ENCODE results near the gene XRCC2.
A peak's percentile ranks its signal among the peaks of the same experiment; 100 is the strongest.

XRCC2 gene

DNA sequence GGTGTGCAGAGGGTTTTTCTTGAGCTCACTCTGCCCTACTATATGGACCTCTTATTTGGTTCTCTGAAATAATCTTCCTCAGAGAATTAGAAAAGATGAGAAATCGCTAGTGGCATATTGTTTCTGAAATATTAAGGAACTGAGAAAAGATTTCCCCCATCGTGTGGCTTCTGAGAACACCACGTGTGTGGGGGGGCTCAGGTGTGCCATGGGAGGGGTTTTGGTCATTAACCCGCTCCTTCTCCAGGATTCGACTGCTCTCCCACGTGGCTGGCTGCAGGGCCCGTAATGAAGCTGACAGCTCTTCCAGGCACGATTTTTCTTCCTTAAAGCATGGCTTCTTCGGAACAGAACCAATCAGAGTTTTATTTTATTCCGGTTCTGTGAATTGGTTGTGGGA is 67.7 kb downstream of the XRCC2 start:
- Histone ChIP-seq H2AFZ (ENCODE audit: low read length) (no peak overlapping the region), H3K23ac (ENCODE audit: low read depth, low read length, poor library complexity) (no peak overlapping the region), H3K4me3 (ENCODE audit: low read length in 2 of 2) (no peak overlapping the region), H3K27me3 (ENCODE audit: control insufficient read depth in 3 of 3, insufficient read depth in 3 of 3, low read depth in 1 of 3, low read length in 3 of 3) (no peaks in the 10 kb centered on the region), H3K4me2 (ENCODE audit: insufficient read depth, low read length, poor library complexity, severe bottlenecking) (no peak overlapping the region), H3K18ac (ENCODE audit: low read length) (no peak overlapping the region), H3K79me1 (ENCODE audit: low read depth, low read length) (no peaks in the 10 kb centered on the region), H3K36me3 (replicated peaks in 1 of 2; ENCODE audit: control insufficient read depth in 2 of 2, insufficient read depth in 2 of 2, low read length in 2 of 2) (no peaks in the 10 kb centered on the region), H2BK12ac (ENCODE audit: low read length) (no peak overlapping the region), H3K9me3 (replicated peaks in 1 of 2; ENCODE audit: control insufficient read depth in 2 of 2, insufficient read depth in 1 of 2, low read depth in 1 of 2, low read length in 2 of 2) (peaks cover 0 to 2% of the 10 kb centered on the region in 2 donors), H3K4me1 (ENCODE audit: control insufficient read depth in 2 of 2, insufficient read depth in 1 of 2, low read depth in 1 of 2, low read length in 2 of 2) (peaks cover 0 to 1% of the 10 kb centered on the region in 2 donors), H3K14ac (ENCODE audit: low read length) (no peak overlapping the region), H3K4ac (ENCODE audit: low read length) (no peak overlapping the region), H3K9ac (ENCODE audit: low read depth, low read length, poor library complexity) (no peak overlapping the region), H3K27ac (replicated peaks; ENCODE audit: low read length) (no peak overlapping the region), H4K91ac (ENCODE audit: low read depth, low read length, poor library complexity) (no peak overlapping the region), H2AK5ac (ENCODE audit: low read depth, low read length) (no peak overlapping the region), H2BK120ac (ENCODE audit: low read depth, low read length) (no peak overlapping the region), H2BK5ac (ENCODE audit: low read length) (no peak overlapping the region), H4K8ac (ENCODE audit: low read depth, low read length) (no peak overlapping the region), H2BK15ac (ENCODE audit: low read length) (no peak overlapping the region)
- DNase-seq (ENCODE audit: low spot score): no peak
- no CpG with 5 or more reads among the region's 10 CpGs for WGBS, 2 donors (ENCODE audit: extremely low coverage in 2 of 2, insufficient read length in 2 of 2, insufficient replicate concordance in 1 of 2)

DNA sequence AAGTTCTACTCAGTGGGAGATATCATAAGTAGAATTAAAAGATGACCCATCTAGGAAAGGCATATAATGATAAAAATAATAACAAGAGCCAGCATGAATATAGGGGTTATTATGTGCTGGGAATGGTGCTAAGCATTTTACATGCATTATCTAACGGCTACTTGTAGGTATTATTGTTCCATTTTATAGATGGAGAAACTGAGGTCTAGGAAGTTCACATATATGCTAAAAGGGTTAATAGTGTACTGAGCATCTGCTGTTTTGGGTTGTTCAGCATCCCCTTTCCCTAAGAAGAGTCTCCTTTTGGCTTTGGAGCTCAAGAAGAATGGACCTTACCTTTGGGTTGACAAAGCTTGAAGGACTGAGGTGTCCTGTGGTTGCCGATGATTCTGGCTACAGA is 68.9 kb downstream of the XRCC2 start:
- no peak overlapping the region for H2AFZ ChIP-seq (ENCODE audit: low read length)
- H3K23ac ChIP-seq (ENCODE audit: low read depth, low read length, poor library complexity): no peak overlapping the region
- no peak overlapping the region for H2BK12ac ChIP-seq (ENCODE audit: low read length)
- H4K91ac ChIP-seq (ENCODE audit: low read depth, low read length, poor library complexity): no peak overlapping the region
- H4K8ac ChIP-seq (ENCODE audit: low read depth, low read length): no peak overlapping the region
- H2BK5ac ChIP-seq (ENCODE audit: low read length): no peak overlapping the region
- no peaks in the 10 kb centered on the region for H3K36me3 ChIP-seq (replicated peaks in 1 of 2; ENCODE audit: control insufficient read depth in 2 of 2, insufficient read depth in 2 of 2, low read length in 2 of 2)
- no CpG with 5 or more reads among the region's 2 CpGs for WGBS, 2 donors (ENCODE audit: extremely low coverage in 2 of 2, insufficient read length in 2 of 2, insufficient replicate concordance in 1 of 2)
- no peaks in the 10 kb centered on the region for H3K9me3 ChIP-seq (replicated peaks in 1 of 2; ENCODE audit: control insufficient read depth in 2 of 2, insufficient read depth in 1 of 2, low read depth in 1 of 2, low read length in 2 of 2)
- H3K18ac ChIP-seq (ENCODE audit: low read length): no peak overlapping the region
- DNase-seq (ENCODE audit: low spot score): no peak
- no peaks in the 10 kb centered on the region for H3K27me3 ChIP-seq (ENCODE audit: control insufficient read depth in 3 of 3, insufficient read depth in 3 of 3, low read depth in 1 of 3, low read length in 3 of 3)
- H3K4me2 ChIP-seq (ENCODE audit: insufficient read depth, low read length, poor library complexity, severe bottlenecking): no peak overlapping the region
- H2BK15ac ChIP-seq (ENCODE audit: low read length): no peak overlapping the region
- H3K27ac ChIP-seq (replicated peaks; ENCODE audit: low read length): no peak overlapping the region
- H3K79me1 ChIP-seq (ENCODE audit: low read depth, low read length): no peaks in the 10 kb centered on the region
- no peak overlapping the region for H3K9ac ChIP-seq (ENCODE audit: low read depth, low read length, poor library complexity)
- no peak overlapping the region for H3K14ac ChIP-seq (ENCODE audit: low read length)
- no peak overlapping the region for H3K4ac ChIP-seq (ENCODE audit: low read length)
- no peak overlapping the region for H2BK120ac ChIP-seq (ENCODE audit: low read depth, low read length)
- no peak overlapping the region for H2AK5ac ChIP-seq (ENCODE audit: low read depth, low read length)
- H3K4me1 ChIP-seq (ENCODE audit: control insufficient read depth in 2 of 2, insufficient read depth in 1 of 2, low read depth in 1 of 2, low read length in 2 of 2): peaks cover 0 to 8% of the 10 kb centered on the region in 2 donors
- H3K4me3 ChIP-seq (ENCODE audit: low read length in 2 of 2): no peak overlapping the region

DNA sequence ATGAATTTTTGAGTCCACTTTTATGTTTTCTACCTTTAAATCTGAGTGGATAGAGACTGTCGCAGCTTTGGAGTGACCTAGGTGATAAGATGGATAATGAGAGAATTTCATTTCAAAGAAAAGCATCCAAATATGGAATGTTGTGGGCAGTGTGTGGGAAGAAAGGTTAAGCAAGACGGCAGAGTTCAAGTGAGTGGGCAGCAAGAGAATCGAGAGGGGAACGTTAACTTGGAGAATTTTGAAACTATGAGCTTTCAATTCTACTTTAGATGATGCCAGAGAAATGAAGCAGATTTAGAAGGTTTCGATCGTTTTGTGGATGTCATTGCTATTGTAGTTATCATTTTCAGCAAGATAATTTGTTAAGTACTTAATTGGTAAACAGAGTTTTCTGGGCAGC is 73.0 kb downstream of the XRCC2 start:
- Histone ChIP-seq H3K79me1 (ENCODE audit: low read depth, low read length) (no peaks in the 10 kb centered on the region), H3K4me1 (ENCODE audit: control insufficient read depth in 2 of 2, insufficient read depth in 1 of 2, low read depth in 1 of 2, low read length in 2 of 2) (peaks cover 0 to 8% of the 10 kb centered on the region in 2 donors), H3K27ac (replicated peaks; ENCODE audit: low read length) (no peak overlapping the region), H3K23ac (ENCODE audit: low read depth, low read length, poor library complexity) (no peak overlapping the region), H3K4me3 (ENCODE audit: low read length in 2 of 2) (no peak overlapping the region), H3K18ac (ENCODE audit: low read length) (no peak overlapping the region), H2AK5ac (ENCODE audit: low read depth, low read length) (no peak overlapping the region), H3K27me3 (ENCODE audit: control insufficient read depth in 3 of 3, insufficient read depth in 3 of 3, low read depth in 1 of 3, low read length in 3 of 3) (no peaks in the 10 kb centered on the region), H3K9ac (ENCODE audit: low read depth, low read length, poor library complexity) (no peak overlapping the region), H2BK5ac (ENCODE audit: low read length) (no peak overlapping the region), H3K36me3 (replicated peaks in 1 of 2; ENCODE audit: control insufficient read depth in 2 of 2, insufficient read depth in 2 of 2, low read length in 2 of 2) (no peaks in the 10 kb centered on the region), H2BK12ac (ENCODE audit: low read length) (no peak overlapping the region), H3K4ac (ENCODE audit: low read length) (no peak overlapping the region), H2AFZ (ENCODE audit: low read length) (peak overlapping the region; percentile 79), H4K91ac (ENCODE audit: low read depth, low read length, poor library complexity) (no peak overlapping the region), H4K8ac (ENCODE audit: low read depth, low read length) (no peak overlapping the region), H2BK120ac (ENCODE audit: low read depth, low read length) (no peak overlapping the region), H2BK15ac (ENCODE audit: low read length) (no peak overlapping the region), H3K9me3 (replicated peaks in 1 of 2; ENCODE audit: control insufficient read depth in 2 of 2, insufficient read depth in 1 of 2, low read depth in 1 of 2, low read length in 2 of 2) (no peaks in the 10 kb centered on the region), H3K14ac (ENCODE audit: low read length) (no peak overlapping the region), H3K4me2 (ENCODE audit: insufficient read depth, low read length, poor library complexity, severe bottlenecking) (no peak overlapping the region)
- WGBS, 2 donors (ENCODE audit: extremely low coverage in 2 of 2, insufficient read length in 2 of 2, insufficient replicate concordance in 1 of 2): no CpG with 5 or more reads among the region's 6 CpGs
- DNase-seq (ENCODE audit: low spot score): no peak

DNA sequence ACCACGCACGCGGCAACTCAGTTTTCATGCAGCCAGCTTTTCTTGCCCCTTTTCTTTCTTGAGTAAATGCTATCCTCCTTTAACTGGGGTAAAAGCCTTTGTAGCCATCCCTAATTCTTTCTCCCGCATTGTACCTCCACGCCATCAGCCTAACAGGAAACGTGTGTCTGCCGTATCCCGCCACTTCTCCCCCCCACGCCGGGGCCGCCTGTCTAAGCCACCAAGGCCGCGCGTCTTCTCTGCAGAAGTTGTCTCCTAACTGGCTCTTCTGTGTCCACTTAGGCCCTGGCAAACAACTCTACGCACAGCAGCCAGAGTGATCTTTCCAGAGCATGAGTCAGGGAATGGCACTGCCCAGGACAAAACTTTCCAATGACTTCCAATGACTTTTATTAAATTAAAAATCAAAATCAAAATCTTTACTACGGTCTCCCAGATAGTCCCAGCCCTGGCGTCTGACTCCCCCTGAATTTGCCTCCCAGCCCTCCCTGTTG is 74.6 kb downstream of the XRCC2 start:
- peak overlapping the region; percentile 58 for H2AFZ ChIP-seq (ENCODE audit: low read length)
- H3K4ac ChIP-seq (ENCODE audit: low read length): no peak overlapping the region
- no peak overlapping the region for H2BK15ac ChIP-seq (ENCODE audit: low read length)
- H3K4me3 ChIP-seq (ENCODE audit: low read length in 2 of 2): no peak overlapping the region
- no peak overlapping the region for H3K4me2 ChIP-seq (ENCODE audit: insufficient read depth, low read length, poor library complexity, severe bottlenecking)
- peaks cover 0 to 8% of the 10 kb centered on the region in 2 donors for H3K4me1 ChIP-seq (ENCODE audit: control insufficient read depth in 2 of 2, insufficient read depth in 1 of 2, low read depth in 1 of 2, low read length in 2 of 2)
- no peak overlapping the region for H3K27ac ChIP-seq (replicated peaks; ENCODE audit: low read length)
- no peaks in the 10 kb centered on the region for H3K27me3 ChIP-seq (ENCODE audit: control insufficient read depth in 3 of 3, insufficient read depth in 3 of 3, low read depth in 1 of 3, low read length in 3 of 3)
- H3K9ac ChIP-seq (ENCODE audit: low read depth, low read length, poor library complexity): no peak overlapping the region
- H2BK12ac ChIP-seq (ENCODE audit: low read length): no peak overlapping the region
- H2BK120ac ChIP-seq (ENCODE audit: low read depth, low read length): no peak overlapping the region
- H4K91ac ChIP-seq (ENCODE audit: low read depth, low read length, poor library complexity): no peak overlapping the region
- H3K23ac ChIP-seq (ENCODE audit: low read depth, low read length, poor library complexity): no peak overlapping the region
- H4K8ac ChIP-seq (ENCODE audit: low read depth, low read length): no peak overlapping the region
- H3K36me3 ChIP-seq (replicated peaks in 1 of 2; ENCODE audit: control insufficient read depth in 2 of 2, insufficient read depth in 2 of 2, low read length in 2 of 2): no peaks in the 10 kb centered on the region
- DNase-seq (ENCODE audit: low spot score): no peak
- H2BK5ac ChIP-seq (ENCODE audit: low read length): no peak overlapping the region
- H3K18ac ChIP-seq (ENCODE audit: low read length): no peak overlapping the region
- H3K79me1 ChIP-seq (ENCODE audit: low read depth, low read length): no peaks in the 10 kb centered on the region
- no CpG with 5 or more reads among the region's 17 CpGs for WGBS, 2 donors (ENCODE audit: extremely low coverage in 2 of 2, insufficient read length in 2 of 2, insufficient replicate concordance in 1 of 2)
- no peak overlapping the region for H2AK5ac ChIP-seq (ENCODE audit: low read depth, low read length)
- no peaks in the 10 kb centered on the region for H3K9me3 ChIP-seq (replicated peaks in 1 of 2; ENCODE audit: control insufficient read depth in 2 of 2, insufficient read depth in 1 of 2, low read depth in 1 of 2, low read length in 2 of 2)
- H3K14ac ChIP-seq (ENCODE audit: low read length): no peak overlapping the region
